Ramos (cell line): Measurements from ENCODE around the gene TEX2.

Experiments used
- in situ Hi-C: fragments of 300-500 bp; cut with MboI; formaldehyde crosslinking; loops from one replicate; pipeline ENCODE4 v1.14.3; 2022; ENCODE audit warnings: low sequenced_read_pairs; ENCODE audit not compliant: unreplicated experiment

TEX2 gene

DNA sequence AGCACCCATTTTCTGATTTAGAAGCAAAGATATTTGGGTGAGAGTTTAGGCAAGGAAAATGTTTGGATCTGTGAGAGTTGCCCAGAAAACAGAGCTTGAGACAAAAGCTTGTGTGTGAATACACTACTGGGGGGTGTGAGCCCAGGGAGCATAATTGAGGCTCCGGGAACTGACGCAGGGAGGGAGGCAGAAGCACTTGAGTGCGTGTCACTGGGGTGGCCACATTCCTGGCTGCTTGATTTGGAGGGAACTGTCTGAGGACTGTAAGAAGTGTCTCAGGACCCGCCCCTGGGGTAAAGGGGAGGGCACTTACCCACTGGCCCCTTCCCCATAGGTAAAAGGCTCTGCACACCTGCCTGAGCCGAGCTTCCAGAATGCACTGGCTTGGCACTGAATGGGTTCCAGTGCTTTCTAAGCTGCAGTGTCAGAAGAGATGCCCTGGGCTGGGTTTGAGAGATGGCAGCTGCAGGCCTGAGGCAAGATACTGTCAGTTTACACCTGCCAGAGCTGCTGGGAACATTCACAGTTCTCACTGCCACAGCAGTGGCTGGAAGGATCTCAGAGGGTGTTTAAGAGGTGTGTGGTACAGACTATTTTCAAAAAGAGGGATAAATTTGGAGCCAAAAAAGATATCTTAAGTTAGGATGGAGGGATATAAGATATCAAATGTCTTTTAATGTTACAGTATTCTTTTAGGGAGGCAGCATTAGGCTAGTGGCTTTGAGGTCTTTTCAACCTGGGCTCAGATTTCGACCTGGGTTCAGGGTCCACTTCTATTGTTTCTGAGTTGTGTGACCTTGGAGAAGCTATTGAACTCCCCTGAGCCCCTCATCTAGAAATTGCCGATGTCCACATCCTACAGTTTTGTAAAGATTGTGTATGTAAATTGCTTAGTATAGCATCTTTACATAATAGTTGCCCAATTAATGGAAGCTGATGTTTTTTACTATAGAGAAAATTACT lies 6.9 kb upstream of the TEX2 start:
- in situ Hi-C loops, result loop anchor here (10.0 kb wide), 2 partner anchors 65 to 125 kb away; no protein-coding TSS in a partner anchor

DNA sequence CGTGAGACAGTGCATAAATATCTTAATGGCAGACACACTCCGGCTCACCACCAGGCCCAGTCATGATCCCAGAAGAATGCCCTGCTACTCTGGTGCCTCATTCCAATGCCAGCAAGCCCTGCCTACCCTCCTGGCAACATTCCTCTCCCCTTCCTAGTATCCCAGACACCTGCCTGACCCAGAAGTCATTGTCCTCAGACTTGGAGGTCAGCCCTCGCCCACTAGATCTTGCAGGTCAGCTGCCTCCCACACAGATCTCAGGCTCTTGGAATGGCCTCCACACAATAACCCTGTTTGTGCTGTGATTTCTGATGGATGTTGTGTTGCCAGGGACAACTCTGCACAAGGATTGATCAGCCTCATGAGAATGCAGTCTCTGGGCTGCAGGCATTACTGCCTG lies 1.8 kb upstream of the TEX2 start:
- in situ Hi-C loops, result no loop called here

- in situ Hi-C loops, result no loop called here
Measured at GRCh38 chr17:64262198-64262999, 661 bp downstream of the TEX2 start.

DNA sequence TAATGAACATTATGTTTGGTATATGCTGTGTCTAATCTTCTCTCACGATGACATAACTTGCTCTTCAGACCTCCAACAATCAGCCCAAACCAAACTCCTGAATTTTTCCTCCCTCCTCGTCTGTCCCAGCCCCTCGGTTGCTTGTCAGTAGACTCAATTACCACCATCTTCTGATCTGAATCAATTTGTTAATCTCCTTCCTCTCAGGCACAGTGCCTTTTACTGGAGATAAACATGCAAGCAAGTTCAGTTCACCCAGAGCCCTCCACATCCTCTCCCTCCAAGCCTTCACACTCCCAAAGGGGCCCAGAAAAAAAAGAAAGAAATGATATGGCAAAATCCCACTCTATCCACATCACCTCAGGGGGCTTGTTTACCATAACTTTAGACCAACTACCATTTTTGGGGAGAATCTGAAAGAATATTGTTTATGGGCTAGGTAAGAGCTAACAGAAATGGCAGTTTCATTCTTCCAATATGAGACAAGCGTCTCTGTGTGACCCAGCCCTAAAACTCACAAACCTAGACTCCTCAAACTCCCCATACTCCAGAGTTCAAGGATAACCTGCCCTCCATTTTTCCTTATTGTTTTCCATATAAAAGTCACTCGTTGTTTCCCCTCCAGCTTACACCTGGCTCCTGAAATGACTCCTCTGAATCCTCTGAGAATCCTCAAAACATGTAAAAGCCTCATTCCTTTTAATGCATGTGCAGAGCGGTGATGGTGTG lies 1.5 kb downstream of the TEX2 start:
- in situ Hi-C loops, result no loop called here

GRCh38 chr17:64260886-64261285 lies 2.2 kb downstream of the TEX2 start:
- in situ Hi-C loops, result no loop called here

DNA sequence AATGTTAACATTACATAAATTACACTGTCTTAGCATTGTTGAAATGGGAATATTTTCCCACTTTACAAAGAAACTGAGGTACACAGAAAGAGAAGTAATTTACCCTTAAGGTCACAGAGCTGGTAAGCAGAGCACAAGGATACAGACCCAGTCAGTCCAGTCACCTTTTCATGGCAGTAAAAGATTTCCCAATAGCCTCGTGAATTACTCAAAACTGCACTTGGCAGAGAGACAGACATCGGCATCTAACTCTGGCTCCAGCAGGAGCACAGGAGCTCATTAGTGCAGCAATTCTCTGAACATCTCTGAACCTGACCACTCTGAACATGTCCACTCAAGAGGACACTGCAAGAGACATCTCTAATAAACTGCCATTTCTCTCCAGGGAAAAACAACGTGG lies 3.1 kb downstream of the TEX2 start:
- in situ Hi-C loops, result no loop called here

- in situ Hi-C loops, result no loop called here
Measured at GRCh38 chr17:64259426-64259825, 3.6 kb downstream of the TEX2 start.

GRCh38 chr17:64256913-64257807 lies 5.9 kb downstream of the TEX2 start:
- in situ Hi-C loops, result no loop called here

GRCh38 chr17:64255764-64256163 lies 7.3 kb downstream of the TEX2 start:
- in situ Hi-C loops, result no loop called here

- in situ Hi-C loops, result no loop called here
Measured at GRCh38 chr17:64254755-64255154, 8.3 kb downstream of the TEX2 start.

GRCh38 chr17:64253470-64253869 lies 9.6 kb downstream of the TEX2 start:
- in situ Hi-C loops, result no loop called here

GRCh38 chr17:64252831-64253230 lies 10.2 kb downstream of the TEX2 start:
- in situ Hi-C loops, result no loop called here

DNA sequence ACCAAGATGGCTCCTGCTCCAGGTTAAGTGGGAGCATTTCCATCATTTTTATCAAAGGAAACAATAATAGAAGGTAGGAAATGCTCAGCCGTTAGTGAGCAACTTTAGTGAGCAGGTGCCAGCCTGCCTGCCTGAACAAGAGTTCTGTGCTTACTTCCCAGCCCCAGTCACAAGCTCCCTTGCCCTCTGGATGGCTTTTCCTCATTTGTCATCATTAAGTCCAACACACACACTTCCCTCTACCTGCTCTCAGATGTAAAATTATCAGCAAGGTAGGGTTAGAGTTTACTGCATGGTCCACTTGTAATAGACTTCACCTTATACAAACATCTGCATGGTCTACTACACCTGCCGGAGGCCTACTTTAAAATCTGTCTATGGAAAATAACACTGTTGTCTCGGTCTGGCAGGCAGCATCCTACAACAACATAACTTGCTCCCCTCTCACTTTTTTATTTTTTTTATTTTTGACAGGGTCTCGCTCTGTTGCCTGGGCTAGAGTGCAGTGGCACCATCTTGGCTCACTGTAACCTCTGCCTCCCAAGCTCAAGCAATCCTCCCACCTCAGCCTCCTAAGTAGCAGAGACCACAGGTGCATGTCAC lies 12.7 kb downstream of the TEX2 start:
- in situ Hi-C loops, result no loop called here

DNA sequence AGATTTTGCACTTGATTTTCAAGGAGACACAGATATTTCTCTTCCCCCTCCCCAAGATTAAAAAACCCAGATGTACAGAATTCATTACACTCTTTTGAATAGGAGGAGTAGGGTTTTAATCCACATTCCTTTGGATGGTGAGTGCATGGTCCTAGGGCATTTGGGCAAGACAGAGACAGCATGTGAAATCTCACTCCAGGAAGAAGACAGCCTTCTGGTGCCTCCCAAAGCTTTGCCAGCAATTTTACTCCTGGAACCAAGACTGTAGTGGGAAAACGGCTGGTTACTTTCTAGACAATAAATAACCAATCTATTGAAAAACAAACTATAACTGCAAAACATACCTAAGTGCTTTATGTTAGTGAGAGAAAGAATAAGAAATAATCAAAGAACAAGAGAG lies 15.2 kb downstream of the TEX2 start:
- in situ Hi-C loops, result no loop called here

DNA sequence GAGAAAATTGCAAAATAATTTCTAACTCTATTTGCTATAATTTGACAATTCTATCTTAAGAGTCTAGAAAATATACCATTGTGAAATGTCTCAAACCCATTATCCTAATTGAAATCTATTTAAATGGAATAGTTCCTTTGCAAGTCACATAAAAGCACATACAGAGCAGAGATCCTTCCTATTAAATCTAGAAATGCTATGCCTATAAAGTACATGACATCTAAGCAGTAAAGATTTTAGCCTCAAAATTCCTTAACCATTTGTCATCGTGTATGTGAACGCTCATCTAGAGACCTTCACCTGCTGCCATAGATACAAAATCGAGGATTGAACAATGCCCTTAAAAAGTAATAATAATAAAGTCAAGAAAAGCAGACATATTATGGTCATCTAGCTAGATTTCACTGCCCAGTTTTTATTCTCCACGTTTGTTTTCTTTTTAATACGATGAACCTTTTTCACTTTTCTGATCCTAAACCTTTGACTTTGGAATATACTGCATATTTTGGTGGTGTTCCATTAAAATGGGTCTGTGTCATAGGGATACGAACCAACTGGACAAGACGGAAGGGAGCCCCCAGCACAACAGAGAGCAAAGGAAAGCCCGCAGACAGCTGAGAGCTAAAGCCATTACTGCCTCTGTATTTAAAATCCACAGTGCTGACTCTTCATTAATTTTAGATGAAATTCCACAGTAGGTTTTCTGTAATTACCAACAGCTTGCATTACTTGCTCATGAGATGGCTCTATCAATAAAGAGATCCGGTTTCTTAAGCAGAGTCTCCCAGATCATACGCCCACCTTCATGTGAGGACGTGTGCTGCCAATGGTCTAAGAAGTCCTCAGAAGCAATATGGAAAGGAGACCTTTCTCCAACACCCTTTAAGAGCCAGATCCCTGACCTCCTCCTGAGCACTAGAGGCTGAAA lies 17.6 kb downstream of the TEX2 start:
- in situ Hi-C loops, result no loop called here

DNA sequence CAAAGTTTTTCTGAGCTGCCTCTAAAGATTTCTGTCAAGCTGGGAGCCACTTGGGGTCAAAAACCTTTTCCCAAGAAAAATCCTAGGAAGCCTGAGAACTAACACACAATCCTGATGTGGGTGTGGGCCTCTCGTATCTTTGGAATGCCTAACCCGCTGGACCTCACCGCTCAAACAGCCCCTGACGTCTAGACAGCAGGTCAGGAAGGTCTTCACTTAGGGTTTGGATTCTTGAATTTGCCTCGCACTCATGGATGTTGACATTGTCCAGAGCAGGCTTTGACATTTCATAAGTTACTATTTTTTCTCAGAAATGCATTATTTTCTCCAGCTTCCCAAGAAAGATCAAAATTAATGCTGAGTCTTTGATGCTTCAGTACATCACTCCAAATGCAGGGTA lies 18.9 kb downstream of the TEX2 start:
- in situ Hi-C loops, result no loop called here

DNA sequence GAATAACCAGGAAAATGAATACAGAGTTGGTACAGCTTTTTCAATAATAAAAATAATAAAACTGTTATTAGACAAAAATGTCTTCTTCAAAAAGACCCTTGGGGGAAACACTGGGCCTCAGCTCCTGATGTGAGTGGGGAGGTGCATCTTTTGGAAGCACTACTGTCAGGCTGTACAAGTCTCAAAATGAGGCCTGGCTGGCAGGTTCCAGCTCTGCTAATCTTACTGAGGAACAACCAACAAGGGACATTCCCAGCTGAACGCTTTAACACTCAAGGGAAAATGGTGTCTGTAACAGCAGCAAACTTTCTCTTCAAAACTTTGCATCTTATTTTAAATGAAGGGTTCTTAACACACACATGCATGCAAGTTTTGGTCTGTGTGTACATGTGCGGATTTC lies 19.7 kb downstream of the TEX2 start:
- in situ Hi-C loops, result no loop called here

GRCh38 chr17:64242633-64243032 lies 20.4 kb downstream of the TEX2 start:
- in situ Hi-C loops, result no loop called here
